ENCODE results near the gene PLB1. TPM values are rescaled to one million over a fixed set of nuclear protein-coding genes. Genes with fewer than 3 reads are reported as not detected.

The PLB1 gene
- total and polyA plus RNA-seq, 2 donors (not counting 1 experiment from before 2014, with no cell fraction given), result 0.25 to 0.51 TPM

DNA sequence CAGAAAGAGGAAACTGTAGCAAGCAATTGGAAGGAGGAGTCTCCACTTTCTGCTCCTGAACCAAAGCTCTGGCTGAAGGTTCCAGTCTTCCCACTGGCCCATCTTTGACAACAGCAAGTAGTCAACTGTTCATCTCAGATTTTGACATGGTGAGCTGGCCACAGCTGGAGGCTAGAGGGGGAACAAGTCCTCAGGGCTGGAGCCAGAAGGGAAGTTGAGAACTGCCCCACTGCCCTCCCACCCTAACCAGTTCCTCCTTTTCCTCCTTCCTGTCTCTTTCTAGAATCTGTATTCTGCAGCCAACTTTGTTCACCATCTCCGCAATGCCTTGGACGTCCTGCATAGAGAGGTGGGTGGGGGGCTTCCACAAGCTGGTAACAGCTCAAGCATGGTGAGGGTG, 105.8 kb downstream of the PLB1 start:
- Histone ChIP-seq H3K27ac (ENCODE audit: low read length in 2 of 2) (no peak overlapping the region), H3K4me2 (replicated peaks; ENCODE audit: low read depth, low read length, poor library complexity, severe bottlenecking) (no peak overlapping the region), H3K4me1 (ENCODE audit: control insufficient read depth in 2 of 2, insufficient read depth in 2 of 2, low read length in 2 of 2) (peaks cover 5 to 13% of the 10 kb centered on the region in 2 donors), H3K36me3 (replicated peaks in 1 of 2; ENCODE audit: control extremely low read depth in 1 of 2, control insufficient read depth in 1 of 2, extremely low read depth in 1 of 2, insufficient read depth in 2 of 2, low read length in 1 of 2) (no peaks in the 10 kb centered on the region), H3K79me2 (ENCODE audit: control insufficient read depth, insufficient read depth, low read length) (no peaks in the 10 kb centered on the region), H3K9ac (ENCODE audit: low read length) (no peak overlapping the region), H3K9me3 (ENCODE audit: control extremely low read depth in 1 of 3, control insufficient read depth in 2 of 3, insufficient read depth in 1 of 3, low read length in 2 of 3) (no peaks in the 10 kb centered on the region), H4K20me1 (ENCODE audit: control insufficient read depth, insufficient read depth, low read length, poor library complexity, severe bottlenecking) (no peaks in the 10 kb centered on the region), H2AFZ (ENCODE audit: insufficient read depth, low read depth, low read length, poor library complexity, severe bottlenecking) (no peak overlapping the region), H3K4me3 (ENCODE audit: control extremely low read depth in 1 of 5, extremely low read depth in 1 of 5, insufficient read depth in 1 of 5, low read depth in 2 of 5, low read length in 4 of 5) (no peak overlapping the region), H3K27me3 (replicated peaks in 1 of 4; ENCODE audit: control extremely low read depth in 1 of 4, control insufficient read depth in 3 of 4, insufficient read depth in 4 of 4, low read length in 3 of 4) (no peaks in the 10 kb centered on the region)
- Mint-ChIP-seq H3K4me1 (peaks cover 13% of the 10 kb centered on the region), H3K27ac (no peak overlapping the region), H3K27me3 (no peaks in the 10 kb centered on the region), H3K4me3 (no peak overlapping the region), H3K9me3 (ENCODE audit: insufficient read depth) (no peaks in the 10 kb centered on the region)
- TF ChIP-seq EZH2 (IDR thresholded peaks at IDR 0.05; ENCODE audit: borderline replicate concordance, insufficient read depth, low read depth, low read length, poor library complexity, severe bottlenecking), result no peak
- TF ChIP-seq, protein P1, sequence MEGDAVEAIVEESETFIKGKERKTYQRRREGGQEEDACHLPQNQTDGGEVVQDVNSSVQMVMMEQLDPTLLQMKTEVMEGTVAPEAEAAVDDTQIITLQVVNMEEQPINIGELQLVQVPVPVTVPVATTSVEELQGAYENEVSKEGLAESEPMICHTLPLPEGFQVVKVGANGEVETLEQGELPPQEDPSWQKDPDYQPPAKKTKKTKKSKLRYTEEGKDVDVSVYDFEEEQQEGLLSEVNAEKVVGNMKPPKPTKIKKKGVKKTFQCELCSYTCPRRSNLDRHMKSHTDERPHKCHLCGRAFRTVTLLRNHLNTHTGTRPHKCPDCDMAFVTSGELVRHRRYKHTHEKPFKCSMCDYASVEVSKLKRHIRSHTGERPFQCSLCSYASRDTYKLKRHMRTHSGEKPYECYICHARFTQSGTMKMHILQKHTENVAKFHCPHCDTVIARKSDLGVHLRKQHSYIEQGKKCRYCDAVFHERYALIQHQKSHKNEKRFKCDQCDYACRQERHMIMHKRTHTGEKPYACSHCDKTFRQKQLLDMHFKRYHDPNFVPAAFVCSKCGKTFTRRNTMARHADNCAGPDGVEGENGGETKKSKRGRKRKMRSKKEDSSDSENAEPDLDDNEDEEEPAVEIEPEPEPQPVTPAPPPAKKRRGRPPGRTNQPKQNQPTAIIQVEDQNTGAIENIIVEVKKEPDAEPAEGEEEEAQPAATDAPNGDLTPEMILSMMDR (IDR thresholded peaks at IDR 0.05), result no peak
- intact Hi-C loops (cut with micrococcal nuclease), result no loop called here
- ATAC-seq (ENCODE audit: low read depth) (no peak), DNase-seq (no peak)
- 40% methylated on average over 1 of the region's 2 CpGs for WGBS (ENCODE audit: insufficient coverage)
- POLR2A ChIA-PET, result no interaction called here
- CTCF ChIA-PET, result no interaction called here

DNA sequence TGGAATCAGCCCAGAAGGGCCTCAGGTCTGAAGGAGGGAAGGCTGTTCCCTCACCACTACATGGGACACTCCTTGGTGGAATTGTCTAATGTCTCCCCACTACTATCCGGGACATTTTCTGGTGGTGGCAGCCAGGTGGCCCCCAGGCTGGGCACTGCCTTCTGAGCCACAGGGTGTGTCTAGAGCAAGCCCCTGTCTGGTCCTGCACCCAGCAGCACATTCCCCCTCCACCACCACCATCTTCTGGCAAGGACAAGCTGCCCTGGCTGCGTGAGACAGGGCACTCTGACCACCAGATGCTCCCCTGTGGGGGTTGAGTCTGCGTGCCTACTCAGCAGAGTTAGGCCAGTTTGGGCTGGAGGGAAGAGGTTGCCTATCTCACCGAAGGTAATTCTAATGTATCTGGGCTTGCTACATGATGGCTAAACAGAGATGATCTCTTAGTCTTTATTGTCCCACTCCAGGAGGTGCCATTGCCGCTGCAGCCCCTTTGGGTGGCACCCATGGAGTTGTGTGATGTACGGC, 106.3 kb downstream of the PLB1 start:
- no peak overlapping the region for H3K27ac Mint-ChIP-seq
- TF ChIP-seq, protein P1 (IDR thresholded peaks at IDR 0.05), result no peak
- no peak for TF ChIP-seq EZH2 (IDR thresholded peaks at IDR 0.05; ENCODE audit: borderline replicate concordance, insufficient read depth, low read depth, low read length, poor library complexity, severe bottlenecking)
- Histone ChIP-seq H3K4me3 (ENCODE audit: control extremely low read depth in 1 of 5, extremely low read depth in 1 of 5, insufficient read depth in 1 of 5, low read depth in 2 of 5, low read length in 4 of 5) (no peak overlapping the region), H3K9me3 (ENCODE audit: control extremely low read depth in 1 of 3, control insufficient read depth in 2 of 3, insufficient read depth in 1 of 3, low read length in 2 of 3) (no peaks in the 10 kb centered on the region), H3K4me1 (ENCODE audit: control insufficient read depth in 2 of 2, insufficient read depth in 2 of 2, low read length in 2 of 2) (peaks cover 5 to 13% of the 10 kb centered on the region in 2 donors), H3K36me3 (replicated peaks in 1 of 2; ENCODE audit: control extremely low read depth in 1 of 2, control insufficient read depth in 1 of 2, extremely low read depth in 1 of 2, insufficient read depth in 2 of 2, low read length in 1 of 2) (no peaks in the 10 kb centered on the region), H3K79me2 (ENCODE audit: control insufficient read depth, insufficient read depth, low read length) (no peaks in the 10 kb centered on the region), H3K4me2 (replicated peaks; ENCODE audit: low read depth, low read length, poor library complexity, severe bottlenecking) (no peak overlapping the region), H2AFZ (ENCODE audit: insufficient read depth, low read depth, low read length, poor library complexity, severe bottlenecking) (no peak overlapping the region), H3K9ac (ENCODE audit: low read length) (no peak overlapping the region), H4K20me1 (ENCODE audit: control insufficient read depth, insufficient read depth, low read length, poor library complexity, severe bottlenecking) (no peaks in the 10 kb centered on the region), H3K27ac (ENCODE audit: low read length in 2 of 2) (no peak overlapping the region), H3K27me3 (replicated peaks in 1 of 4; ENCODE audit: control extremely low read depth in 1 of 4, control insufficient read depth in 3 of 4, insufficient read depth in 4 of 4, low read length in 3 of 4) (no peaks in the 10 kb centered on the region)
- no peak overlapping the region for H3K4me3 Mint-ChIP-seq
- ChIA-PET CTCF (no interaction called here), POLR2A (no interaction called here)
- no peaks in the 10 kb centered on the region for H3K27me3 Mint-ChIP-seq
- H3K9me3 Mint-ChIP-seq (ENCODE audit: insufficient read depth), result no peaks in the 10 kb centered on the region
- no peak for ATAC-seq (ENCODE audit: low read depth)
- intact Hi-C loops (cut with micrococcal nuclease), result no loop called here
- no peak for DNase-seq
- 96% methylated on average over 3 of the region's 6 CpGs for WGBS (ENCODE audit: insufficient coverage)
- peaks cover 13% of the 10 kb centered on the region for H3K4me1 Mint-ChIP-seq
